Measurements from ENCODE around the gene CREBRF.
"Not testable (repeated sequence)": the region's sequence is repeated elsewhere in the genome, so short reads cannot be mapped to it uniquely, and the experiment has no call there.

CREBRF gene, protein sequence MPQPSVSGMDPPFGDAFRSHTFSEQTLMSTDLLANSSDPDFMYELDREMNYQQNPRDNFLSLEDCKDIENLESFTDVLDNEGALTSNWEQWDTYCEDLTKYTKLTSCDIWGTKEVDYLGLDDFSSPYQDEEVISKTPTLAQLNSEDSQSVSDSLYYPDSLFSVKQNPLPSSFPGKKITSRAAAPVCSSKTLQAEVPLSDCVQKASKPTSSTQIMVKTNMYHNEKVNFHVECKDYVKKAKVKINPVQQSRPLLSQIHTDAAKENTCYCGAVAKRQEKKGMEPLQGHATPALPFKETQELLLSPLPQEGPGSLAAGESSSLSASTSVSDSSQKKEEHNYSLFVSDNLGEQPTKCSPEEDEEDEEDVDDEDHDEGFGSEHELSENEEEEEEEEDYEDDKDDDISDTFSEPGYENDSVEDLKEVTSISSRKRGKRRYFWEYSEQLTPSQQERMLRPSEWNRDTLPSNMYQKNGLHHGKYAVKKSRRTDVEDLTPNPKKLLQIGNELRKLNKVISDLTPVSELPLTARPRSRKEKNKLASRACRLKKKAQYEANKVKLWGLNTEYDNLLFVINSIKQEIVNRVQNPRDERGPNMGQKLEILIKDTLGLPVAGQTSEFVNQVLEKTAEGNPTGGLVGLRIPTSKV

DNA sequence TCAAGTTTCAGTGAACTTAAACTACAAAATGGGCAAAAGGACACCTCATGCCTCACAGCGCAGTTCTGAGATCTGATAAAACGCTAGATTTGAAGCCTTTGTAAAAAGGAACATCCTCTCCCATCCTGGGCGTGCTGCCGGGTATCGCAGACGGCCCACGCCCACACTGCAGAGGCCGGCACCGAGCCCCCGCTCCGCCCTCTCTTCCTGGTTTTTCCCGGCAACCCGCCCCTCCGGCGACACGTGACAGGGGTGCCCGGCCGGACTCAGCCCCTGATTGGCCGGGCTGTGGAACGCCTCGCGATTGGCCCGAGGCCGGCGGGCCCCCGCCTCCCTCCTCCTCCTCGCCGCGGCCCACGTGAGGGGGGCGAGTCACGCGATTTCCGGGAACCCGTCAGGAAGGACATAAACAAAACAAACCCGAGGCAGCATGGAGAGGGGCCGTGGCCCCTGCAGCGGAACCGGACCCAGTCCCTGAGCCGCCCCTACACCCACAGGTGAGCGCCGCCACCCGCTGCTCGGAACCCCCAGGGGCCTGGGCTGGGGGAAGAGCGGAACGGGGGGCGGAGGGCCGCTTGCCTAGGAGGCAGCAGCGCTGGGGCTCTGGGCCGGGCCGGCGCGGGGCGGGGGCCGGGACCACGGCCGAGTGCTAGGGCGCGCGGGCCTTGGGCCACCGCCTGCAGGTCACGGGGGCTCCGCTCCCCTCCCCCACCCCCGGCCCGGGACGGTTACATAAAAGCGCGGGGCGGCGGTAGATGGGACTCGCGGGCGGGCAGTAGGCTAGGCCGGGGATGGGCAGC lies at the start of gene CREBRF:
CREBRF (plus strand) TSS at position 370 of the 800 bp plus-strand sequence. CDS start 24,424 bp downstream, outside the sequence.
- peak; percentile 80 for DNase-seq

- DNase-seq, result no peak
Observed at GRCh38 chr5:173010021-173010420, 46.1 kb upstream of the CREBRF start.

- DNase-seq, result no peak
Observed at GRCh38 chr5:173010547-173011464, 45.3 kb upstream of the CREBRF start.

DNA sequence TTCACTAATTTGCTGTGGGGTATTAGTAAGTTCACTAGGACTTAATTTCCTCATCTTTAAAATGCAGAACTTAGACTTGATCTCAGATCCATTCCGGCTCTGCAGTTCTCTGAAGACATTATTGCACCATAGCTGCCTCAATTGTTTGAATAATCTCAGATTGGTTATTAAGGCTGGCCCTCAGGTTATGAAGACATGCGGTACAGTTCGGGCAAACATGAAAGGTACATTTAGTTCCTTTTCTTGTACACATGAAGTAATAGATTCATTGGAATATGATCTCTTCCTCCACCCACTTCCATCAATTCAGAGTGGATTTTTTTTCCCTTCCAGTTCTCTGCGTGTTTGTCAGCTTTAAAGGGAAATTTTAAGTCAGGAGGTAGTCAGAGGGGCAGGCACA lies 44.6 kb upstream of the CREBRF start:
- DNase-seq, result no peak

GRCh38 chr5:173012882-173013281 lies 43.3 kb upstream of the CREBRF start:
- DNase-seq, result no peak

DNA sequence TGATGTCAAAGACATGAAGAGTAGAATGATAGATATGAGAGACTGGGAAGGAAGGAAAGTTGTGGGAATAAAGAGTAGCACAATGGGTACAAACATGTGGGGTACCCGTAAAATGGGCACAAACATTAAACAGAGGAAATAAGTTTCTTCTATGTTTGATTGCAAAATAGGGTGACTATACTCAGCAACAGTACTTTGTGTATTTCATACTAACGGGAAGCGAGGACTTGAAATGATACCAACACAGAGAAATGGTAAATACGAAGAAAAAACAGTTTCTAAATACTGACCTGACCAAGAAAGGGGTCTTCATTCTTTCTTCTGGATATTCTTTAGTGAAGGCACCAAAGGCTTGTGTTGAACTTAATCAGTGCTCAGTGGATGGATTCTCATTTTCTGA lies 41.5 kb upstream of the CREBRF start:
- DNase-seq, result no peak

DNA sequence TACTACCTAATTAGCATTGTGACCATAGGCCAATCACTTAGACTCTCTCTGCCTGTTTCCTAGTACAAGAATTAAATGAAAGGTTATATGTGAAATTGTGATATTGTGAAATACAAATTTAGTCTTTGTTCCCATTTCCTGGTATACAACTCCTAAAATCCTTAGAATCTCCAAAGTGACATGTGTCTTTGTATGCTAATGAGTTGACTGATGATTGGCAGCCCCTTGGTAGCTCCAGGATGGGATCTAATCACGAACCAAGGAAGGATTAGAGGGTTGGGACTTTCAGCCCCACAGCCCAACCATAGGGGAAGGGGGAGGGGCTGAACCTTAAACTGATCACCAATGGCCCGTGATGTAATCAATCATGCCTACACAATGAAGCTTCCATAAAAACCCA lies 41.0 kb upstream of the CREBRF start:
- no peak for DNase-seq

GRCh38 chr5:173015598-173016455 lies 40.3 kb upstream of the CREBRF start:
- DNase-seq, result no peak

- DNase-seq, result no peak
Observed at GRCh38 chr5:173016598-173017046, 39.5 kb upstream of the CREBRF start.

DNA sequence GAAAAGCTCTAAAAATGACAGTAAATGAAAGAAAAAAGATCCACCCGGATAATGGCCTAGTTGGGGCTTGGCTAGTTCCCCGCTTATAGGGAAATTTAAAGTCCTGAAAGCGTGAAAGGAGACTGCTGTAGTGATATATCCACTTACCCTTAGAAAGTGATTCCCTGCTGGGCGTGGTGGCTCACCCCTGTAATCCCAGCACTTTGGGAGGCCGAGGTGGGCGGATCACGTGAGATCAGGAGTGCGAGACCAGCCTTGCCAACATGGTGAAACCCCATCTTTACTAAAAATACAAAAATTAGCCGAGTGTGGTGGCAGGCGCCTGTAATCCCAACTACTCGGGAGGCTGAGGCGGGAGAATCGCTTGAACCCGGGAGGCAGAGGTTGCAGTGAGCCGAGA lies 39.1 kb upstream of the CREBRF start:
- not testable (repeated sequence) for DNase-seq

DNA sequence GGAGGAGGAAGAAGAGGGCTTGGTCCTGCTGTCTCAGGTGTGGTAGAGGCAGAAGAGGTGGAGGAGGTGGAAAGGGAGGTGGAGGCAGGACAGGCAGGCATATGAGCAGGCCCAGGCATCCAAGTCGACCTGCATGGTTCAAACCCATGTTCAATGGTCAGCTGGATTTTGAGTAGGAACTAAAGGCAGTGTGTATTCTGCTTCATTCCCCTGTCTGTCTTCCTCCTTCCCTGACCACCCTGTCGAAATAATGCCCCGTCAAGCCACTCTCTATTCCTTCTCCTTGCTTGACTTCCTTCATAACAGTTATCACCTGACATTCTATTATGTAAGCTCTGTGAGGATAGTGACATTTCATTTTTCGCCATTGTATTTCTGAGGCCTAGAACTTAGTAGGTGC lies 37.8 kb upstream of the CREBRF start:
- no peak for DNase-seq

- no peak for DNase-seq
Observed at GRCh38 chr5:173020154-173020581, 36.0 kb upstream of the CREBRF start.

- no peak for DNase-seq
Observed at GRCh38 chr5:173020643-173021042, 35.5 kb upstream of the CREBRF start.

DNA sequence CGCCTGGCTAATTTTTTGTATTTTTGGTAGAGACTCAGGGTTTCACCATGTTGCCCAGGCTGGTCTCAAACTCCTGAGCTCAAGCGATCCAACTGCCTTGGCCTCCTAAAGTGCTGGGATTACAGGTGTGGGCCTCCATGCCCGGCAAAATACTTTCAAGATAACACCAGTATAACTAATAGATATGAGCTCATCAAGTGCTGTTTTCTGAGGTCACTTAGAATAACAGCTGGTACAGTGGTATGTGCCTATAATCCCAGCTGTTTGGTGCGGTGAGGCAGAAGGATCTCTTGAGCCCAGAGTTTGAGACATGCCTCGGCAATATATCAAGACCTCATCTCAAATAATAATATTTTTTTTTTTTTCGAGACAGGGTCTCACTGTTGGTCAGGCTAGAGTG lies 30.5 kb upstream of the CREBRF start:
- no peak for DNase-seq

DNA sequence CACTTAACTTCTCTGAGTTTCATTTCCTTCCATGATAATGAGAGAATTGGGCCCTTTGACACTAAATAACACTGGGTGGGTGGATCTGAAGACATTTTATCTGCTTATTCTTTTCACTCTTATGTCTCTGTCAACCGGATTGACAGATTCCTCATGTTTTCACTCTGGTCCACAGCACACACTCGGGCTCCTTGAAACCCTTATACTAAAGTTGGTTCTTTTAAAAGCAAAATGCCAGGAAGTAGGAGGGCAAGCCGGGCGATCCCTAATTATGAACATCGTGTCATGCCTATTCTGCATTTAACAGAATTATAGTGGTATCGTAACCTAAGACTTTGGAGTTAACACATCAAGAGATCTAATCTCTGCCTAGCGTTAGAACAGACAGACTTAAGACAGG lies 28.2 kb upstream of the CREBRF start:
- no peak for DNase-seq

DNA sequence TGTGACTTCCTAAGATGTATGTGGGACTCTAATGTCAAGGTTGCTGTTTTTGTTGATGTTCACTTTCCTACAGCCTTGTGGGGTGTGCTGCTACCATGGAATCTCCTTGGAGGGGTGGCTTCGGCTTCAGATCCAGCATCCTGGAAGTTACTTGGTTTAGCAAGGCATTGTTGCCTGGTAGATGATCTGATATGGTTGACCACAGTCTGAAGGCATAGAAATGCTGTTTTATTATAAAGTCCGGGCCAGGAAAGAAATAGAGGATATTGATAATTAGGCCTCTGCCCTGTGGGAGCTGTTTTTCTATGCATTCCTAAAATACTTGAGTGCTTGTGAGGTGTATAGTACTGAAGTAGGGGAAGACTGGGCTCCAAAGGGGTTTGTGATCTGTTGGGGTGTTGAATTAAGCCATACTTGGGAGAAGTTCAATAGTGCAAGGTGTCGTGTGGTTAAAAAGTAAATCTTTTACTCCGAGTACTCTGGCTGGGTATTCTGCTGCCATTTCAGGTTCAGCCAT lies 27.3 kb upstream of the CREBRF start:
- no peak for DNase-seq

DNA sequence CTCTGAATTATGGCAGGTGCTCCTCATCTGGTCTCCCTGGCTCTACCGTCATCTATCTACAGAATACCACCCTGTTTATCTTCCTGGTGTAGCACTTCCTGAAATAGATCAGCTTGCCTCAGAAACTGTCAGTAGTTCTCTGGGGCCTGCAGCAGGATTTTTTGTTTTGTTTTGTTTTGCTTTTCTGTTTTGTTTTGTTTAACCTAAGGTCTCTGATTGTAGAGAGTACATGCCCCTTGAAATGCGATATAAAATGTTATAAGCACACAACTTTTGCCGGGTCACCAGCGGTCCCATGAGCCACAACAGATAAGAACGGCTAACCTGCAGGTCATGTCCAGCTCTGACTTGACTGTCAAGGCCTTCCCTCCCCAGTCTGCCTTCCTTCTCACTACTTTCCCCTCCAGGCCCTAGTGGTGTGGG lies 26.6 kb upstream of the CREBRF start:
- no peak for DNase-seq

DNA sequence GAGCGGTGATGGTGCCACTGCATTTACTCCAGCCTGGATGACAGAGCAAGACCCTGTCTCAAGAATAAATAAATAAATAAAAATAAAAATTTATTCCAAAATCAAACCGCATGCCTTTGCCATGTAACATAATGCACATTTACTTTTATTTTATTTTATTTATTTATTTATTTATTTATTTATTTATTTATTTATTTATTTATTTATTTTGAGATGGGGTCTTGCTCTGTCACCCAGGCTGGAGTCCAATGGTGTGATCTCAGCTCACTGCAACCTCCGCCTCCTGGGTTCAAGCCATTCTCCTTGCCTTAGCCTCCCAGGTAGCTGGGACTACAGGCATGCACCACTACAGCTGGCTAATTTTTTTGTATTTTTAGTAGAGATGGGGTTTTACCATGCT lies 24.1 kb upstream of the CREBRF start:
- DNase-seq, result not testable (repeated sequence)

- no peak for DNase-seq
Observed at GRCh38 chr5:173032730-173033129, 23.4 kb upstream of the CREBRF start.

DNA sequence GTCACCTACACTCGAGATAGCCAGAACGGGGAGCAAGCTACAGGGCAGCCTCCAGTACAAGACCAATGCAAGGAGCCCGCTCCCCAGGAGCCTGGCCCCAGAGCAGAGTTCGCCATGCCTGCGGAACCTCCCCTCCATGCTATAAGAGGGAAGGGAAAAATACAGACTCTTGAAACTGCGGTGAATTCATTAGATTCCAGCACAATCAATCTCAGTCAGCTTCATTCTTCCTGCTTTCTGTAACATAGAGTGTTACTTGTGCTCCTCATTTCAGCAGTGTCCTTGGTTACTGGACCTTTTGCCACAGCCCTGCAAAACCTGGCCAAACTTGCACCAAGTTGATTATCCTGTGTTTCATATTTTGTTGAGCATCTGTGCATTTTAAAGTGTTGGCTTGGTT lies 22.2 kb upstream of the CREBRF start:
- no peak for DNase-seq
